ENCODE measurements around the gene PTDSS2.
"Not testable (repeated sequence)": the region's sequence is repeated elsewhere in the genome, so short reads cannot be mapped to it uniquely, and the experiment has no call there.

The PTDSS2 gene

DNA sequence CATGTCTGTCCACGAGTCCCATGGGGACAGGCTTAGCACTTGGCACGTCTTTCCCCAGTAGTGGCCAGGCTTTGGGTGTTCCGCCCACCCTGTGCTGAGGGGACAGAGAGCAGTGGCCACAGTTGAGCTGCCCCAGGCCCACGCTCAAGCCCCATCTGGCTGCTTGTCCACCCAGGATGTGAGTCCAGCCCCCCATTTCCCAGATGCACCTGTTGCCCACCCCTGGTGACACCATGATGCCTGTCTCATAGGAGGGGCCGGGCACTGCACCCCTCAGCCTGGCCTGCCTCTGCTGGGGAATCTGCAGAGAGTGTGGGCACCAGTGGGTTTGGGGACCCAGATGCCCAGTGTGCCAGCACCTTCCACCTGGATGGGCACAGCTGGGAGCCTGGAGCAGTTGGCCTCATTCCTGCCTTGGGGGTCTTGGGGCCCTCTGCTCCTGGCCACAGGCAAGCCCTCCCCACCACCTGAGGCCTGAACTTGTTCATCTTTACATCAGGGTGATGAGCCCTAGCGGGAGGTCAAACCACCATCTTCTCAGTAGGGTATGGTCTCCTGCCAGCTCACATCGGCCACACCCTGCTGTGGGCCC, 41.0 kb upstream of the PTDSS2 start:
- CTCF ChIA-PET: interaction anchor here (1.1 kb wide), 2 partner anchors 12 to 38 kb away, joined by 3 to 4 read pairs; no protein-coding TSS in a partner anchor
- DNase-seq (ENCODE audit: extremely low spot score): no peak
- POLR2A ChIA-PET: no interaction called here
- TF ChIP-seq, protein P1, sequence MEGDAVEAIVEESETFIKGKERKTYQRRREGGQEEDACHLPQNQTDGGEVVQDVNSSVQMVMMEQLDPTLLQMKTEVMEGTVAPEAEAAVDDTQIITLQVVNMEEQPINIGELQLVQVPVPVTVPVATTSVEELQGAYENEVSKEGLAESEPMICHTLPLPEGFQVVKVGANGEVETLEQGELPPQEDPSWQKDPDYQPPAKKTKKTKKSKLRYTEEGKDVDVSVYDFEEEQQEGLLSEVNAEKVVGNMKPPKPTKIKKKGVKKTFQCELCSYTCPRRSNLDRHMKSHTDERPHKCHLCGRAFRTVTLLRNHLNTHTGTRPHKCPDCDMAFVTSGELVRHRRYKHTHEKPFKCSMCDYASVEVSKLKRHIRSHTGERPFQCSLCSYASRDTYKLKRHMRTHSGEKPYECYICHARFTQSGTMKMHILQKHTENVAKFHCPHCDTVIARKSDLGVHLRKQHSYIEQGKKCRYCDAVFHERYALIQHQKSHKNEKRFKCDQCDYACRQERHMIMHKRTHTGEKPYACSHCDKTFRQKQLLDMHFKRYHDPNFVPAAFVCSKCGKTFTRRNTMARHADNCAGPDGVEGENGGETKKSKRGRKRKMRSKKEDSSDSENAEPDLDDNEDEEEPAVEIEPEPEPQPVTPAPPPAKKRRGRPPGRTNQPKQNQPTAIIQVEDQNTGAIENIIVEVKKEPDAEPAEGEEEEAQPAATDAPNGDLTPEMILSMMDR (IDR thresholded peaks at IDR 0.05; ENCODE audit: control extremely low read depth, extremely low read depth, low read depth, missing control alignments): no peak

DNA sequence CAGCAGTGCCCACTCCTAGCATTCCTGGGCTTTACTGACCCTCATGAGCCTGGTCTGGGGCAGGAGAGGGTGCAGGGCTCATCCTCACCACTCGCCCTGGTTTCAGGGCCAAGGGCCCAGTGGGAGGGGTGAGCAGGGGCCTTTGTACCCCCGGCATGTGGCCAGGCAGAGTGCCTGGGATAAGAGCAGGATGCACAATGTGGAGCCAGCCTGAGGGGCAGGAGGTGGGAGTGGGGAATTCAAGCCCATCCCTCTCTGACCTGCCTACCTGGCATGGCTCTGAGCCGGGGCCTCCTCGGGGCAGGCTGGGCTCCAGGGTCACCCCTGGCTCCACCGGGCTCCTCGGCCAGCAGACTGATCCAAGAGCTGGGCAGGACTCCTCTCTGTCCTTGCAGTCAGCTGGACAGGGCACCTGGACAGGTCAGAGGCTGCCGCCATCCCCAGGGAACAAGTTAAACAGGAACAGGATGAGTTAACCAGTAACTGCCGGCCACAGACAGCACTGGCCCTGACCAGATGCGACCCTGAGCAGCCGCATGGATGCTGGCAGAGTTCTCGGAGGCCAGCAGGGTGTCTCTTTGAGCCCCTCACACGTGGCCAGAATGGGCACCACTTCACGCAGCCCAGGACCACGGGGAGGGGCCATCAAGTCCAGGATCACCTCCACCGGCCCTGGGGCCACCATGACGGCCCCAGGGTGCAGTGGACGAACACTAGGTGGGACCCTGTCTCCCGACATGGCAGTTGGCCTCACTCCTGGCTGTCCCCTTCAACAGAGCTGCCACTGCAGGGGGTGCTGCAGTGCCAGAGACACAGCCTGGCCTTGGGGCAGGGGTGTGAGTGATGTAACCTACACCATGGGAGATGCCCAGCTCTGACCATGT, 40.2 kb upstream of the PTDSS2 start:
- POLR2A ChIA-PET: no interaction called here
- TF ChIP-seq, protein P1 (IDR thresholded peaks at IDR 0.05; ENCODE audit: control extremely low read depth, extremely low read depth, low read depth, missing control alignments): no peak
- CTCF ChIA-PET: interaction anchor here (0.7 to 1.1 kb wide), 4 partner anchors 13 to 38 kb away, joined by 3 to 4 read pairs (median 3); no protein-coding TSS in a partner anchor

DNA sequence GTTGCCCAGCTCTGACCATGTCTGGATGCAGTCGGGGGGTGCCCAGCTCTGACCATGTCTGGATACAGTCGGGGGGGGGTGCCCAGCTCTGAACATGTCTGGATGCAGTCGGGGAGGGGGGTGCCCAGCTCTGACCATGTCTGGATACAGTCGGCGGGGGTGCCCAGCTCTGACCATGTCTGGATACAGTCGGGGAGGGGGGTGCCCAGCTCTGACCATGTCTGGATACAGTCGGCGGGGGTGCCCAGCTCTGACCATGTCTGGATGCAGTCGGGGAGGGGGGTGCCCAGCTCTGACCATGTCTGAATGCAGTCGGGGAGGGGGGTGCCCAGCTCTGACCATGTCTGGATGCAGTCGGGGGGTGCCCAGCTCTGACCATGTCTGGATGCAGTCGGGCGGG, 39.4 kb upstream of the PTDSS2 start:
- POLR2A ChIA-PET; DNase-seq (ENCODE audit: extremely low spot score): not testable (repeated sequence)
- CTCF ChIA-PET: interaction anchor here (0.7 to 1.1 kb wide), 2 partner anchors 14 to 30 kb away, joined by 3 read pairs; no protein-coding TSS in a partner anchor

More for the DNA sequence above, 40.2 kb upstream of the PTDSS2 start:
- no peak for DNase-seq (ENCODE audit: extremely low spot score)

DNA sequence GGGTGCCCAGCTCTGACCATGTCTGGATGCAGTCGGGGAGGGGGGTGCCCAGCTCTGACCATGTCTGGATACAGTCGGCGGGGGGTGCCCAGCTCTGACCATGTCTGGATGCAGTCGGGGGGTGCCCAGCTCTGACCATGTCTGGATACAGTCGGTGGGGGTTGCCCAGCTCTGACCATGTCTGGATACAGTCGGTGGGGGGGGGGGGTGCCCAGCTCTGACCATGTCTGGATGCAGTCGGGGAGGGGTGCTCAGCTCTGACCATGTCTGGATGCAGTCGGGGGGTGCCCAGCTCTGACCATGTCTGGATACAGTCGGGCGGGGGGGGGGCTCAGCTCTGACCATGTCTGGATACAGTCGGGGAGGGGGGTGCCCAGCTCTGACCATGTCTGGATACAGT, 38.6 kb upstream of the PTDSS2 start:
- CTCF ChIA-PET; POLR2A ChIA-PET; DNase-seq (ENCODE audit: extremely low spot score): not testable (repeated sequence)

DNA sequence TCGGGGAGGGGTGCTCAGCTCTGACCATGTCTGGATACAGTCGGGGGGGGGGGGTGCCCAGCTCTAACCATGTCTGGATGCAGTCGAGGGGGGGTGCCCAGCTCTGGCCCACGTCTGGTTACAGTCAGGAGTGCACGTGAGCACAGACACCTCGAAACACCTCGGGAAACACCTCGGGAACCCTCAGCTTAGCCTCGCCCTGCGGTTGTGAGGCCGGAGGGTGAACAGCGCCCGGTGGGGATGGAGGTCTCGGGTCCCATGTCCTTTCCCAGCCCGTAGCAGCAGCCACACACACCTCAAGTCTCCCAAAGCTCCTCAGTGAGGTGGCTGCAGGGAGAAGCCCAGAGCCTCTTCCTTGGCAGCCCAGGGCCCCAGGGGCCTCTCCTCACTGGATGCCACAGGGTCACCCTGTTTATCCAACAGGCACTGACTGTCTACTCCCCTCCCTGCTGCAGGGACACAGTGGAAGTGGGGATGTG, 37.4 kb upstream of the PTDSS2 start:
- TF ChIP-seq, protein P1 (IDR thresholded peaks at IDR 0.05; ENCODE audit: control extremely low read depth, extremely low read depth, low read depth, missing control alignments): no peak
- ChIA-PET POLR2A (interaction anchor here (0.5 kb wide), 1 partner anchor 27 kb away, joined by 5 read pairs; no protein-coding TSS in a partner anchor), CTCF (no interaction called here)
- no peak for DNase-seq (ENCODE audit: extremely low spot score)

DNA sequence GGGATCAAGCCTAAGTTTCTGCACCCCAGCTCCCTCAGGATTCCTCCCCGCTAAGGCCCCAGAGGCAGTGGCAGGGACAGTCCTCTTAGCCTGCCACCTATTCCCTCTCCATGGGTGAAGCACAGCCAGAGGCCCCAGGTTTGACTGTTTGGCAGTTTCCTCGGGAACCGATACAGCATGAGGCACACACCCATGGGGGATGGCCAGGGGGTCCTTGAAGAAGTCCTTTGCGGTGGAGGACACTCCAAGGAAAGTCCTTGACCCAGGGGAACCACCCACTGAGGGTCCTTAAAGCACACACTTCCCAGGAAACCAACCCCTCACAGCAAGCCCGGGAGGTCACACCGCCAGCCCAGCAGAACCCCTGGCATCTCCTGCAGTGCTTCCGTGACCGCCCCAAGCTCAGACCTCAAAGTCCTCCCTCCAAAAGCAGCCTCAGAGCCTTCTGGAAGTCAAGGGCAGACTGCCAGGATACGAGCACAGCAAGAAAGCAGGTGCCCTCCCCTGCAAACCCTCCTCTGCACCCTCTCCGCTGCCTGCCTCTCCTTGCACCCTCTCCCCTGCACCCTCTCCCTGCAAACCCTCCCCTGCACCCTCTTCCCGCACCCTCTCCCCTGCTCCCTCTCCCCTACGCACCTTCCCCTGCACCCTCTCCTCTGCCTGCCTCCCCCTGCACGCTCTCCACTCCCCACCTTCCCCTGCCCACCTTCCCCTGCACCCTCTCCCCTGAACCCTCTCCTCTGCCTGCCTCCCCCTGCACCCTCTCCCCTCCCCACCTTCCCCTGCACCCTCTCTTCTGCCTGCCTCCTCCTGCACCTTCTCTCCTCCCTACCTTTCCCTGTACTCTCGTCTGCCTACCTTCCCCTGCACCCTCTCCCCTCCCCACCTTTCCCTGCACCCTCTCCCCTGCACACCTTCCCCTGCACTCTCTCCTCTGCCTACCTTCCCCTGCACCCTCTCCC, 36.7 kb upstream of the PTDSS2 start:
- DNase-seq (ENCODE audit: extremely low spot score): no peak
- POLR2A ChIA-PET: no interaction called here
- TF ChIP-seq, protein P1 (IDR thresholded peaks at IDR 0.05; ENCODE audit: control extremely low read depth, extremely low read depth, low read depth, missing control alignments): no peak
- CTCF ChIA-PET: no interaction called here

DNA sequence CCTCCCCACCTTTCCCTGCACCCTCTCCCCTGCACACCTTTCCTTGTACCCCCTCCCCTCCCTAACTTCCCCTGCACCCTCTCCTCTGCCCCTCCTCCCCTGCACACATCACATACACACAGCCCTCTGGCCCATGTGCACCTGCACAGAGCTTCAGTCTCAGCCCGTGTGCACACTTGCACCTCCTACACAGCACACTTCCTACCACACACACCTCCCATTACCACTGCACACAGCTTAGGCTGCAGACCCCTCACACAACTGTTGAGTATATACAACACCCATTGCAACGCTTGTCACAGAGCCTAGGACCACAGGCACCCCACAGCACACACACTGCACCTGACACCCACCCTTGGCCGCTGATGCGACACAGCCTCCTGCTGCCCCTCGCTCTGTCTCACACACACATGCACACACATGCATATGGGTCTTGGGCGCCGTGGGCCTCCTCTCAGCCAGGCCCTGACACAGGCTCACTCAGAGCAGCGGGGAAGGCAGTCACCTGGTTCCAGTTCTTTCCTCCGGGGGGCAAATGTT, 35.7 kb upstream of the PTDSS2 start:
- TF ChIP-seq, protein P1 (IDR thresholded peaks at IDR 0.05; ENCODE audit: control extremely low read depth, extremely low read depth, low read depth, missing control alignments): no peak
- CTCF ChIA-PET: no interaction called here
- no peak for DNase-seq (ENCODE audit: extremely low spot score)
- POLR2A ChIA-PET: no interaction called here
